GM18873 (cell line): Measurements from ENCODE around the gene OLAH.
A peak's percentile ranks its signal among the peaks of the same experiment; 100 is the strongest.

Experiments
- ATAC-seq: cut with Tn5 transposase; IDR thresholded peaks from one replicate; pipeline ENCODE4 v1.9.1; 2021; ENCODE audit warnings: mild to moderate bottlenecking, moderate library complexity, moderate number of reproducible peaks; ENCODE audit not compliant: unreplicated experiment, low FRiP score

Gene OLAH

GRCh38 chr10:15068802-15069201 lies 25.1 kb downstream of the OLAH start:
- no peak for ATAC-seq

GRCh38 chr10:15069230-15069629 lies 25.5 kb downstream of the OLAH start:
- ATAC-seq: no peak

DNA sequence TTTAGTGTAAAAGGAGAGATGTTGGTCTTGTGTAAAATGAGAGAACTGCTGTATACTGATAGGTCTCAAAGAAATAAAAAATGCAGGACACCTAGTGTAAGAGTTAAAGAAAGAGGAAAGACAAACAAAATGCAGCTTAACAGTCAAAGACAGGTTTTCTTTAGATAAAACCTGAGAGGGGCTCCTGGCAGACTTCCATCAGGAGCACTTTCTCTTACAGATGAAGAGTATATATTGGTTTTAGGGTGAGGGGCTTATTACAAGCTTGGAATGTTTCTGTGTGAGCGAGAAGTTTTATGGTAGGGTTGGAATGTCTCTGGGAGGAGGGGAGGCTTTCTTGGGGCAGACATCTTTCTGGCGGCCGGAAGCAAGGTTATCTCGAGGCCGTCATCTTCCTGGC lies 28.6 kb downstream of the OLAH start:
- ATAC-seq: no peak

- no peak for ATAC-seq
Observed at GRCh38 chr10:15075421-15075820, 31.7 kb downstream of the OLAH start.

DNA sequence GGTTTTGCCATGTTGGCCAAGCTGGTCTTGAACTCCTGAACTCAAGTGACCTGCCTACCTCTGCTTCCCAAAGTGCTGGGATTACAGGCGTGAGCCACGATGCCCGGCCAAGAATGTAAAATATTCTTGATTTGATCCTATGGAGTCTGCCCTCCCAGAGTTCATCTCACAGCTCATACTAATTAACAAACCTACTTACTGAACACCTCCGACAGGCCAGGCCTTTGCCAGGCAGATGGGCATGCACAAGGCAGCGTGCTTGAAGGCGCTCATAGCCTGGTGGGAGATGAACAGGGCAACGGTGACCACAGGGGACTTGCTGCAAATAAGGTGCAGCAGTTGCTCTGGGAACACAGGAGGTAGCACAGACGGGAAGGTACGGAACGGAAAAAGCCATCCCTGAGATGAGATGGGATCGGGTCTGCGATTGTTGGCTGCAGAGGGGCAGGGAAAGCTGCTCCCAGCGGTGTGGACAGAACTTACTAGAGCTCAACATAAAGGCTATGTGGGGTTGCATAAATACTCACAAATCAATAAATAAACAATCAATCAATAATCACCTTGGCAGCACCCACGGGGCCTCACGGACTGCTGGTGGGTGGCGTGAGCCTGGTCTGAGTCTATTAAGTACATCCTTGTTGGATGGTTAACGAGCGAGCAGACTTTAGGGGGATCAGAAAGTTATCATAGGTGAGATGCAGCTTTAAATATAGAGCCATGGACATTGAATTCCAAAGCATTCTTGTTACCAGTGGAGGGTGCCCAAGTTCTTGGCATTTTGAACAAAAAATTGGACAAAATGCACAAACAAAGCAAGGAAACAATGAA lies 40.1 kb downstream of the OLAH start:
- ATAC-seq: no peak

GRCh38 chr10:15084502-15084922 lies 40.8 kb downstream of the OLAH start:
- no peak for ATAC-seq

- ATAC-seq: peak; percentile 84
Observed at GRCh38 chr10:15088428-15089261, 44.9 kb downstream of the OLAH start, which contains the start of gene ACBD7. ACBD7 (minus strand) TSS chr10:15088776; CDS start chr10:15088728, 48 bp downstream.

- no peak for ATAC-seq
Observed at GRCh38 chr10:15091418-15091817, 47.7 kb downstream of the OLAH start.

DNA sequence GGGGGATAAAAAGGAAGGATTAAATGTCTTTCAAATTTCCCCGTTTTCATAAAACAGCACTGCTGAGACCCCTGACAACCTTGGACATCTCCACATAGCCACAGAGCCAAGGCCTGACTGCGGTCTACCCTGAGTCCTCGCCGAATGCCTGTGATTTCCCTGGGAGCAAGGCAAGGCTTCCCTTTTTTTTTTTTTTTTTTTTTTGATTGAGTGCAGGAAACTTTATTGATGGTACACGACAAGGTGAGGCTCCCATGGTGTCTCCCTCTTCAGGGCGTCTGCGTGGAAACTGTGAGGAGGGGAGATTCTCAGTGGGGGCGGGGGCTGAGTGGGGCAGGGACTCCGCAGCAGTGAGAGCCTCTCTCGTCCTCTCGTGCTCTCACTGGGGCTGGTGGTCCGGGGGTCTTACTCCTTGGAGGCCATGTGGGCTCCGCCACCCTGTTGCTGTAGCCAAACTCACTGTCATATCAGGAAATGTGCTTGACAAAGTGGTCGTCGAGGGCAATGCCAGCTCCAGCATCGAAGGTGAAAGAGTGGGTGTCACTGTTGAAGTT lies 49.2 kb downstream of the OLAH start:
- no peak for ATAC-seq

GRCh38 chr10:15096661-15097010 lies 52.9 kb downstream of the OLAH start:
- peak; percentile 17 for ATAC-seq

GRCh38 chr10:15097011-15097812 lies 53.5 kb downstream of the OLAH start, which contains the start of gene RPP38:
RPP38 (plus strand) TSS chr10:15097355; CDS start chr10:15103315, 5,960 bp downstream.
- peak; percentile 85 for ATAC-seq

DNA sequence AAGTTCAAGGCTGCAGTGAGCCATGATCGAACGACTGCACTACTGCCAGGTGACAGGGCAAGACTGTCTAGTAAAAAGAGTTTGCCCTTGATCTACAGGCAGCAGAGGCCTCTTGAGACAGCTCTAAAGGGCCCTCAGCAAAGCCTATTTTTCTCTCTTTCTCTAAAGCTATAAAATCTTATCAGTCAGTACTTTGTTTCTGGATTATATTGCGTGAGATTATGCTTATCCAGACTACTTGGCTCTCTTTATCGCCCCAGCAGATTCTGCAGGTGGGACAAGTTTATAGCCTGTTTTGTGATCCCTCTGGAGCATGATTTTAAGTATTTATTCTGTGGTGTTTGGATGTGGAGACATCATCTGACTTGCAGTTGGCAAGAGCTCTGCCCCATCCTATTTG lies 56.1 kb downstream of the OLAH start:
- ATAC-seq: no peak

DNA sequence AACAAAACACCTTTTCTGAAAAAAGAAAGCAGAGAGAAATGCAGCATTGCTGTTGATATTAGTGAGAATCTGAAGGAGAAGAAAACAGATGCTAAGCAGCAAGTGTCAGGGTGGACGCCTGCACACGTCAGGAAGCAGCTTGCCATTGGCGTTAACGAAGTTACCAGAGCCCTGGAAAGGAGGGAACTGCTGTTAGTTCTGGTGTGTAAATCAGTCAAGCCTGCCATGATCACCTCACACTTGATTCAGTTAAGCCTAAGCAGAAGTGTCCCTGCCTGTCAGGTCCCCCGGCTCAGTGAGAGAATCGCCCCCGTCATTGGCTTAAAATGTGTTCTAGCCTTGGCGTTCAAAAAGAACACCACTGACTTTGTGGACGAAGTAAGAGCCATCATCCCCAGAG lies 59.8 kb downstream of the OLAH start:
- ATAC-seq: no peak

DNA sequence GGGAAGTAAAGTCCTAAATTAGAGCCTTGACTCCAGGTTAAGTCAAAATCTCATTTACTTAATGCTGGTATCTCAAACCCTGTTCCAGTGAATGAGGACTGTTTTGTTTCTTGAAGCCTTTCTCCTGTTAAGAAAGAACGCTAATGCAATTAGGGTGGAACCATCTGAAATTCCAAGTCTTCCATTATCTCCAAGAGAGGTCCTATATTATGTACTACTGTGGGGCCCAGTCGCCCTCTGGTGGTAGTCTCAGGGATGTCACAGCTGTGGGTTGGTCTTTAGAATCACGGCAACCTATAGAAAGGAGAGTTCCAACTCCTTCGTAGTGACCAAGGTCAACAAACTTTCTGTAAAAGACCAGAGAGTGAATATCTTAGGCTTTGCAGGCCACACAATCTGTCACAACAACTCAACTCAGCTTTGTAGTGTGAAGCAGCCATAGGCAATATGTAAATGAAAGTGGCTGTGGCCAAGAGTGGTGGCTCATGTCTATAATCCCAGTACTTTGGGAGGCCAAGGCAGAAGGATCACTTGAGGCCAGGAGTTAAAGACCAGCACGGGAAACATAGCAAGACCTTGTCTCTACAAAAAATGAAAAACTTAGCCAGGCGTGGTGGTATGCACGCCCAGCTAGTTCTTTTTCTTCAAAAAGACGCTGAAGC lies 62.7 kb downstream of the OLAH start:
- ATAC-seq: peak; percentile 72

DNA sequence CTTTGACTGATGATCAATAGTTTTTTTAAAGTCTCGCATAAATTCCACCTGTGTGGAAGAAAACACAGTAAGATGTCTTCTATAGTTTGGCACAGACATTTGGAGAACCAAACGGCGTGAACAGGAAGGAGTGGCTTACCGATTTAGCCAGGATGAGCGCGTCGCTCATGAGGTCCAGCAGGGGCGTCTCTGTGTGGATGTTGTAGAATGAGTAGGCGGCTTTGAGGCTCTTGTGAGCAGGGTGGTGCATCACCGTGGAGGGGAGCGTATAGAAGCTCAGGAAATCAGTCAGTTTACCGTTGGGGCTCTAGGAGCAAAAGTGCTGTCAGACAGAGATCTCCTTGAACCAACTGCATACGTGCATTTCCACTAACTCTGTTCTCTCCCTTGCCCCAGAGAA lies 68.9 kb downstream of the OLAH start:
- no peak for ATAC-seq

DNA sequence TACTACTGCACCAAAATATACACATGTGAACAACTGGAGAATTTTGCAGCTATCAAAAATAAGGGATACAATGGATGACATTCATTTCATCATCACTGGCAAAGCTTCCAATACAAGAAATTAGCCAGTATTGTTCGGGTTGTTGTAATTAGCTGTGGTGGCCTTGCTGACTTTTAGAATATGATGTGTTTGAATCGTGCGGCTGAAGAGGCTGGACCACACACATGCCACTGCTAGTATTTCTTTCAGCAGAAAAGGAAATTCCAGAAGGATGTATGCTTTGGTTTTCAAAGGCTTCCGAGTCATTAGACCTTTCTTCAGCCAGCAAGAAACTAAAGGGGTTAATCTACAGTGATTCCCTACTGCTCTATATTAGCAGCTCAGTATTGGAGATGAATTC lies 70.0 kb downstream of the OLAH start:
- no peak for ATAC-seq

GRCh38 chr10:15116225-15116624 lies 72.5 kb downstream of the OLAH start:
- no peak for ATAC-seq

GRCh38 chr10:15118615-15119014 lies 74.9 kb downstream of the OLAH start:
- no peak for ATAC-seq

DNA sequence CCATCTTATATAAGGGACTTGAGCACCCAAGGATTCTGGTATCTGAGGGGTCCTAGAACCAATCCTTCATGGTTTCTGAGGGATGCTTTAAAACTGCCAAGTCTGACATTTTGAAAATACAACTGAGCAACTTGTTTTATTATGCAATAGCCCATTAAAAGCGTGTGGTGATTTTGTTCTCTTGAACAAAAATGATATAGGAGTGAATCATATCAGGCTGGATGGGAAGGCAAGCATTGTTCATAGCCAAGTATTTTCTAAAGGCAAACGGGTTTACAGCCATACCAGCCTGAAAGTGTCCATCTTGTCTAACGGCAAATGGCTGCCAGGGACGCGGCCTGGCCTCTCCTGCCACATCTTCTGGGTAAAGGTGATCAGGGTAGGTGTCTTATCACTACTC lies 76.8 kb downstream of the OLAH start:
- ATAC-seq: no peak

DNA sequence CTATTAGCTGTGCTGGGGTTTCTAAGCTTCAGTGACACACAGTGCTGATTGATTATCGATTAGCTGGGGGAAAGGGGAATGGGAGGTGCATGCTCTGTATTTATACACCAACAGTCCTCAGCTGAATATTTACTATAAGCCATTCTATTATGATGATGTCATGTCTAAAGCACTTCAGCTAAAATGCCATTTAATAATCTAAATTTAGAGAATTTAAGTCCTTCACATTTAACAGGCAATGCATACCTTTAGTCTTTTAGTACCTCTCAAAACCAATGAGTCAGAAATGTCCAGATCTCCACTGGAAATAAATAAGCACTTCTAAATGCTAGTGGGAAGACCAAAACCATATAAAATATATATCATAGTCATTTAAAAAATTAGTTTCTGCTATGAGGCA lies 78.0 kb downstream of the OLAH start:
- no peak for ATAC-seq
